Neuron (in vitro differentiated cells): Measurements from ENCODE around the gene TES.

ENCODE experiments used
- H2AFZ ChIP-seq: one replicate; pipeline ENCODE4 v1.6.1; 2013; ENCODE audit warnings: low read depth, mild to moderate bottlenecking, inconsistent platforms, low read length, moderate library complexity
- H3K27me3 ChIP-seq: one replicate; pipeline ENCODE4 v1.6.1; 2013; ENCODE audit warnings: low read length; ENCODE audit not compliant: insufficient read depth
- H3K36me3 ChIP-seq: one replicate; pipeline ENCODE4 v1.6.1; 2013; ENCODE audit warnings: low read length; ENCODE audit not compliant: insufficient read depth
- H3K4me1 ChIP-seq: one replicate; pipeline ENCODE4 v1.6.1; 2013; ENCODE audit warnings: low read length; ENCODE audit not compliant: insufficient read depth
- H3K4me3 ChIP-seq: 2 replicates; pipeline ENCODE4 v1.5.1; 2013; ENCODE audit warnings: mild to moderate bottlenecking, low read length, moderate library complexity
- H3K9me3 ChIP-seq: one replicate; pipeline ENCODE4 v1.6.1; 2013; ENCODE audit warnings: low read length

TES gene, protein sequence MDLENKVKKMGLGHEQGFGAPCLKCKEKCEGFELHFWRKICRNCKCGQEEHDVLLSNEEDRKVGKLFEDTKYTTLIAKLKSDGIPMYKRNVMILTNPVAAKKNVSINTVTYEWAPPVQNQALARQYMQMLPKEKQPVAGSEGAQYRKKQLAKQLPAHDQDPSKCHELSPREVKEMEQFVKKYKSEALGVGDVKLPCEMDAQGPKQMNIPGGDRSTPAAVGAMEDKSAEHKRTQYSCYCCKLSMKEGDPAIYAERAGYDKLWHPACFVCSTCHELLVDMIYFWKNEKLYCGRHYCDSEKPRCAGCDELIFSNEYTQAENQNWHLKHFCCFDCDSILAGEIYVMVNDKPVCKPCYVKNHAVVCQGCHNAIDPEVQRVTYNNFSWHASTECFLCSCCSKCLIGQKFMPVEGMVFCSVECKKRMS

DNA sequence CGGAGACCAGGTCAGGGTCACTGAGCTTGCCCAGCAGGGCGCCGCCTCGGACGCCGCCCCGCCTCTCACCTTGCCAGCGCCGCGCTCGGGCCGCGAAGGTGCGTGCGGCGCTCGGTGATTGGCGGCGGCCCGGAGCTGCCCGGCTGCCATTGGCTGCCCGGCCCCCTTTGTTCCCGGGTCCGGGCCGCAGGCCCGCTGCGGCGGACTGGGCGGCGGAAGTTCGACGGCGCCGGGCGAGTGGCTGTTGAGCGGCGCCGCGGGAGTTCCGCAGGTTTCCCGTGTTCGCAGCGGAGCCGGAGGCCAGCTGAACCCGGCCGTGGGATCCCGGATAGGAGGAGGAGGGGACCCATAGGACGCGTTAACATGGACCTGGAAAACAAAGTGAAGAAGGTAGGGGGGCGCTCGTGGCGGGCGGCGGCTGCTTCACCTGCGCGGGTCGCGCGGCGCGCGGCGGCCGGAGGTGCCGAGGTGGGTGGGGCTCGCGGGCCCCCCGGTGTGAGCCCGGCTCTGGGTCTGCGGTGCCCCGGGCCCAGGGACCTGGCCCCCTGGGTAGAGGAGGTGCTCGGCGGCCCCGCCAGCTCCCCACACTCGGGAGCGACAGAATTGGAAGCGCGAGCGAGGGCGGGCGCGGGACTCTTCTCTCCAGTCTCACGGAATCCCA lies at the start of gene TES:
Gene TES, plus strand, starts transcription at position 195 of the 661 bp plus-strand sequence. Its CDS starts 169 bp downstream, at position 364.
- peaks cover 18% of the 10 kb centered on the region for H3K27me3 ChIP-seq
- no peaks in the 10 kb centered on the region for H3K9me3 ChIP-seq
- no peaks in the 10 kb centered on the region for H3K36me3 ChIP-seq
- H3K4me1 ChIP-seq: peaks cover 5% of the 10 kb centered on the region
- H3K4me3 ChIP-seq: peak within 1 kb of the TSS; percentile 73
- peak within 1 kb of the TSS; percentile 100 for H2AFZ ChIP-seq

DNA sequence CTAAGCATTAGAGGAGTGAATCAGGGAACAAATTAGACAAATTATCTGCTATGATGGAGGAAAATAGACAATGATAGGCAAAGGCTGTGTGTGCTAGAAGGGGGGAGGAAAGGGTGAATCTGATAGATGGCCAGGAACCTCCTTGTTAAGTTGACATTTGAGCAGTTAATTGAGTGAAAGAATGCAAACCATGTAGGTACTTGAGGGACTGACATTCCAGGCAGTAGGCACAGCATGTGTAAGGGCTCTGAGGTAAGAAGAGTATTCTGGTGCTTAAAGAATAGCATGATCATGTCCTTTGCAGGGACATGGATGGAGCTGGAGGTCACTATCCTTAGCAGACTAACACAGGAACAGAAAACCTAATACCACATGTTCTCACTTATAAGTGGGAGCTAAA lies 48.6 kb upstream of the TES start:
- no peaks in the 10 kb centered on the region for H3K4me1 ChIP-seq
- H3K36me3 ChIP-seq: no peaks in the 10 kb centered on the region
- H3K27me3 ChIP-seq: no peaks in the 10 kb centered on the region
- no peaks in the 10 kb centered on the region for H3K9me3 ChIP-seq
- no peak overlapping the region for H2AFZ ChIP-seq
- H3K4me3 ChIP-seq: no peak overlapping the region

DNA sequence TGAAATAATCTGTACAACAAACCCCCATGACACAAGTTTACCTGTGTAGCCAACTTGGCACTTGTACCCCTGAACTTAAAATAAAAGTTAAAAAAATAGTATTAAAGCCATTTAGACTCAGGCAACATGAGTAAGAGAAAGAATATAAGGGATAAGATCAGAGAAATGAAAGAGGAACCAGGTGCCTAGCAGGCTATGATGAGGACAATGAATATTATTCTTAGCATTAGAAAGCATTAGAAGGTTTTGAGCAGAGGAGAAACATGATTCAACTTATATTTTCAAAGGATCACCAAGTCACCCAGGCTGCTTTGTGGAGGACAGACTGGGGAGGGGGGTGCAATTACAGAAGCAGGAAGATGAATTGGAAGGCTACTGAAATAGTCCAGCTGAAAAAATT lies 48.1 kb upstream of the TES start:
- Histone ChIP-seq H3K4me3 (no peak overlapping the region), H3K27me3 (no peaks in the 10 kb centered on the region), H2AFZ (no peak overlapping the region), H3K4me1 (no peaks in the 10 kb centered on the region), H3K36me3 (no peaks in the 10 kb centered on the region), H3K9me3 (no peaks in the 10 kb centered on the region)

DNA sequence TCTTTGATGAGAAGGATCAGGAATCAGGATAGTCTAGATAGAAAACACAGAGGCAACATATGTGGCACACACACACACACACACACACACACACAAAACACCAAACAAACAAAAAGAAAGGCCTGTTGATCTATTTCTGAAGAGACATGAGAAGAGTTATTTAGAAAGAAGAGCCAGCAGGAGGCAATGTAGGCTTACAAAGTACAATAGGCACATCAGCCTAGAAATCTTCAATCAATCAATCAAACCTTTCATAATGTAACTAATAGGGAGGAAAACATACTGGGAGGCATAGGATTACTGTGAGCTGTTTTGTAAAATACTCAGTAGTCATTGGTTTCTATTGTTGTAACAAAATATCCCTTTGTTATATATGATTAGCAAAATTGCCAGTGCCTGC lies 47.3 kb upstream of the TES start:
- Histone ChIP-seq H3K4me3 (no peak overlapping the region), H3K9me3 (no peaks in the 10 kb centered on the region), H3K4me1 (no peaks in the 10 kb centered on the region), H2AFZ (no peak overlapping the region), H3K36me3 (no peaks in the 10 kb centered on the region), H3K27me3 (no peaks in the 10 kb centered on the region)

DNA sequence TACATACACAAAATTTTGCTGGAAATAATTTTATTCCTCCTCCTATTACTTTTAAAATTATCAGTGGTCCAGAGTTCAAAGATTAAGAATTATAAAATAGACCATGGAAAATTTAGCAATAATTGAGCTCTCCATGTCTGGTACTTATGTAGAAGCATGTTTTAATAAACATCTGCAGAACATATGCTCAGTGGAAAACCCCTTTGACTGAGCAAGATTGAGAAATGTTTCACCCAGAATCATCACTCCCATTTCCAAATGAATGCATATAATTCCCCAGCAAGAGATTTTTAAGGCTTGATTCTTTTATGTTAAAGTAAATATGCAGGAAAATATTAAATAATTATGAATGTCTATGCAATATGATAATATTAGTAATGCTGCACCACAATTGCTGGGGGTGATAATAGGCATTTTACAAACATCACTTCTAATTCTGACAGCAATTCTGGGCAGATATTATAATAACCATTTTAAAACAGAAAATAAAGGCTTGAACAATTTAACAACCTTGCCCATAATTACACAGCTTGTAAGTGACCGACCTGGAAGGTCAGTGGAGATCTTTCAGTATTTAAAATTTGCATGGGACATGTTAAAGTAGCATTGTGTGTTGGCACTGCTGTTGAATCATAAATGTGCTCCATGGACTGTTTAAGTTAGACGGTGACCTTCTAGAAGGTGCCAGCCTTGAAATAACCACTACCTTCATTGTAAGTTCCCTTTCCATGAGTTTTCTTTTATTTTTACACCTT lies 45.6 kb upstream of the TES start:
- Histone ChIP-seq H3K4me1 (no peaks in the 10 kb centered on the region), H2AFZ (no peak overlapping the region), H3K36me3 (no peaks in the 10 kb centered on the region), H3K4me3 (no peak overlapping the region), H3K27me3 (no peaks in the 10 kb centered on the region), H3K9me3 (no peaks in the 10 kb centered on the region)

DNA sequence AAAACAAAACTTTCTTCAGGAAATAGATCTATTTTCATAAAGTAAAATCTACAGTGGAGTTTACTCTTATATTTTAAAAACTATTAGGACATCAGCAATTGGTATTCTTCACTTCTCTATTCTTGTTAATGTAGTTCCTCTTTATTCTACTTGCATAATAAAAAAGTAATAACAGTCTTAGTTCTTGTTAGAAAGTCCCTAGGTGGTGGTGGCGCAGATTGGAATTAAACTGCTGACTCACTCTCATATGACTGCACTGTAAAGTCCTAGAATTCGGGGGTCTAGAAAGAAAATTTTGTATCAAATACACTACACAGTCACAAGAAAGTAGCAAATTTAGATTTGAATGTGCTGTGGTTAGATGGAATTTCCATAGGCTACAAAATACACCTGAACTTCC lies 44.6 kb upstream of the TES start:
- Histone ChIP-seq H3K4me3 (no peak overlapping the region), H3K36me3 (no peaks in the 10 kb centered on the region), H3K4me1 (no peaks in the 10 kb centered on the region), H3K27me3 (no peaks in the 10 kb centered on the region), H3K9me3 (no peaks in the 10 kb centered on the region), H2AFZ (no peak overlapping the region)

DNA sequence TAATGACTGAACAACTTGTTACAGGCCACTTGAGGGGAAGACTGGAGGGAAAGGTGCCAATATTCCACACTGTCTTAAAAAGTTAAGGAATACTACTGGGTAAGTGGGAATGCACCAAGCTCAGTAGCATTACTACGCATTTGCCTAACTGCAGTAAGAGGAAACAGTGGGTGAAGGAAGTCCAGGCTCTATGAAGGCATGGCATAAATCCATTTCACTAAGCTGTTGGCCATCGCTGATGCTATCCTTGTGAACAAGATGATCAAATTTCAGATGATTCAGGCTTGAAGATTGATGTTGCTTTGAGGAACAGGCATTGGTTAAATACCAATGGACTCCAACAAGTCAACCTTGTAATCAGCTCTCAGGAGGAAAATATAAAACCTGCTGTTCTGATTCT lies 44.2 kb upstream of the TES start:
- Histone ChIP-seq H3K27me3 (no peaks in the 10 kb centered on the region), H3K36me3 (no peaks in the 10 kb centered on the region), H3K9me3 (no peaks in the 10 kb centered on the region), H2AFZ (no peak overlapping the region), H3K4me3 (no peak overlapping the region), H3K4me1 (no peaks in the 10 kb centered on the region)

DNA sequence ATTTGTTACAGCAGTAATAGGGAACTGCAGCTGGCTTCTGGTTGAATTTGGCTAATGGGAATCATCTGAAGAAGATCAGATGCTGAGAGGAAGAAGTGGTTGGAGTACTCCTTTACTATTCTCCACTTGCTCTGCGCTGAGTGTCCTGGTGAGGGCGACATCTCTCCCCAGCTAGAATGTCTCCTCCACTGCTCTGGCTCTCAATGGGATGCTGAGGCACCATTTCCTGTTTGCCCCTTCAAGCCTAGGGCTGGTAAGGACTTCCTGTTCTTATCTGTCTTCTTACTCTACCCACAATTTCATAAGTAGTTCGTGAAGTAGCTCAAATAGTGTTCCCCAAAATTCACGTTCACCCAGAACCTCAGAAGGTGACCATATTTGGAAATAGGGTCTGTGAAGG lies 43.2 kb upstream of the TES start:
- H3K4me3 ChIP-seq: no peak overlapping the region
- no peak overlapping the region for H2AFZ ChIP-seq
- H3K36me3 ChIP-seq: no peaks in the 10 kb centered on the region
- H3K9me3 ChIP-seq: no peaks in the 10 kb centered on the region
- H3K27me3 ChIP-seq: no peaks in the 10 kb centered on the region
- H3K4me1 ChIP-seq: no peaks in the 10 kb centered on the region

DNA sequence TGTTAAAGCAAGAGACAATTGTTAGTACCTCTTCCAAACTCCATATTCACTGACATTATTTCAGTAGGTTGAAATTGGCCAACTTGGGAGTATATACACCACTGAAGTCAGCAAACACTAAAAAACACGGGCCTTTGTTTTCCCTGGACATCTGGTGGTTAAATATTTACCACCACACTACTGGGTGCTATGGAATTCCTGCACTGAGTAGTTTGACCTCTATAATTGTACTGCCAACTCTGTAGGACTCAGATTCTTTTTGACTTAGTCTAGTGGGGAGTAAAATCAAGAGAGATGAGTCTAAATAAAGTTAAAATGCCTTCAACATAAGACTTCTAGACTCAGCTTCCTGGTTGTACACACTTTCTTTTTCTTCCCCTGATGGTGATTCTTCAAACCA lies 41.3 kb upstream of the TES start:
- Histone ChIP-seq H3K9me3 (no peaks in the 10 kb centered on the region), H2AFZ (no peak overlapping the region), H3K4me3 (no peak overlapping the region), H3K27me3 (no peaks in the 10 kb centered on the region), H3K36me3 (no peaks in the 10 kb centered on the region), H3K4me1 (no peaks in the 10 kb centered on the region)

DNA sequence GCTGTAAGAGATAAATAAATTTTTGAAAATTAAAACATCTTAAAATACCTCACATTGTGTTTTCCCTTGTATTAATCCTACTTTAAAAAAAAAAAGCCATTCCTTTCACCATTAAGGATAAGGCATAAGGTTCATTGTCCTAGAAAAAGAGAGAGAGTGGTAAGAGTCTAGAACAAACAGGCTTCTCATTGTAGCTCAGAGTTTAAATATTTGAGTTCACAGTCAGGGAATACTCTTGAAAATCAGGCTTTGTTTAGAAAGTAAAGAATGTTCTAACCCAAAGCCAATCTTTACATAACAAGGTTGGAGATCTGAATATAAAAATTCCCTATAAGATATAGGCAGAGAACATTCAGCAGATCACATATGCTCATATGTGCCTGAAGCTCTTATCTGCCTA lies 40.2 kb upstream of the TES start:
- H3K36me3 ChIP-seq: no peaks in the 10 kb centered on the region
- no peaks in the 10 kb centered on the region for H3K27me3 ChIP-seq
- no peak overlapping the region for H3K4me3 ChIP-seq
- no peaks in the 10 kb centered on the region for H3K4me1 ChIP-seq
- no peak overlapping the region for H2AFZ ChIP-seq
- H3K9me3 ChIP-seq: peaks cover 2% of the 10 kb centered on the region

DNA sequence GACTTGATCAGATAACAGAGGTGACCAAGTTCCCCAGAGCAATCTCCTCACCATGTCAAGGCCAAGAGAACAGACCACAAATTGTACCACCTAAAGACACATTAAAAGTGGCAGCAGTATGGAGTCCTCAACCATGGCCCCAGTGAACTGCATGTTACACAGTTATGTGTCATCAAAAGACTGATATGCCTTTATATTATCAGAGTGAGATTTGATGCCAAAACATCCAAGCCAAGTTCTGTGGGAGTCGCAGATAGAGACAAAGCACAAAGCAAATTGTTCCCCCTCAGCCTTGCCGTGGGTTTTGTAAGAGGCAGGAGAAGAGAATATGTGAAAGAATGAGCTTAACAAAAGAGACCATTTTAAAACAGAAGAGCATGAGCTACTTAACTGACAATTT lies 39.2 kb upstream of the TES start:
- peaks cover 2% of the 10 kb centered on the region for H3K9me3 ChIP-seq
- no peaks in the 10 kb centered on the region for H3K4me1 ChIP-seq
- no peak overlapping the region for H2AFZ ChIP-seq
- H3K4me3 ChIP-seq: no peak overlapping the region
- no peaks in the 10 kb centered on the region for H3K27me3 ChIP-seq
- H3K36me3 ChIP-seq: no peaks in the 10 kb centered on the region

DNA sequence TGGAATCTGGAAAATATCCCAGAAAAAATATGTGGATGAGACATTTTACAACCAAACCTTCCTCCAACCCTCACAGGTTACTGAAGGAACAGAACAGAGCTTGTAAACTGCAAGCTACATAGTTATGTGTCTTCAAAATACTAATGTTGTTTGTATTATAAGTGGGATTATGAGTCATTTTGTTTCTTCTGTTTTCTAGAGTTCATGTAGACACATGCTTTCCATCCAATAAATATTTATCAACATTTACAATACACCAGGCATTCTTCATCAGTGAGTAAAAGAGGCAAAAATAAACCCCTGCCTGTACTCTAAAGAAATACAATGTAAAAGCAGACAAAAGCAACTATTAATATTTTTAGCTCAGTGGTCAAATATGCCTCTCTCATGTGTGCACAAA lies 38.0 kb upstream of the TES start:
- Histone ChIP-seq H2AFZ (no peak overlapping the region), H3K36me3 (no peaks in the 10 kb centered on the region), H3K9me3 (peaks cover 2% of the 10 kb centered on the region), H3K4me3 (no peak overlapping the region), H3K27me3 (no peaks in the 10 kb centered on the region), H3K4me1 (no peaks in the 10 kb centered on the region)
